Urothelium cell line (cell line): ENCODE results near the gene INSYN2B.
"Not testable (repeated sequence)": the region's sequence is repeated elsewhere in the genome, so short reads cannot be mapped to it uniquely, and the experiment has no call there.

Source experiments
- DNase-seq: peaks from one replicate; pipeline ENCODE4 v3.0.0; 2011; ENCODE audit warnings: low spot score, mixed read lengths
- FAIRE-seq: peaks from 2 replicates; lab custom pipeline; 2011; peaks lifted over from hg19 to GRCh38; lab: Jason Lieb, UNC

The INSYN2B gene

GRCh38 chr5:169861934-169862333 is 118.4 kb downstream of the INSYN2B start:
- no peak for DNase-seq
- FAIRE-seq: no peak

GRCh38 chr5:169861433-169861832 is 118.9 kb downstream of the INSYN2B start:
- no peak for FAIRE-seq
- DNase-seq: no peak

GRCh38 chr5:169860585-169860984 is 119.7 kb downstream of the INSYN2B start:
- no peak for DNase-seq
- FAIRE-seq: no peak

GRCh38 chr5:169856571-169856970 is 123.7 kb downstream of the INSYN2B start:
- DNase-seq (peak; percentile 45), FAIRE-seq (no peak)

GRCh38 chr5:169851321-169851850 is 128.9 kb downstream of the INSYN2B start:
- FAIRE-seq (no peak), DNase-seq (no peak)

GRCh38 chr5:169850409-169850808 is 129.9 kb downstream of the INSYN2B start:
- DNase-seq (no peak), FAIRE-seq (no peak)

- FAIRE-seq (no peak), DNase-seq (no peak)
These were observed 131.5 kb downstream of the INSYN2B start for GRCh38 chr5:169848792-169849191.

- DNase-seq (no peak), FAIRE-seq (no peak)
These were observed 132.0 kb downstream of the INSYN2B start for GRCh38 chr5:169848271-169848670.

- DNase-seq (no peak), FAIRE-seq (no peak)
These were observed 132.8 kb downstream of the INSYN2B start for GRCh38 chr5:169847519-169847918.

GRCh38 chr5:169842699-169843098 is 137.6 kb downstream of the INSYN2B start:
- FAIRE-seq (no peak), DNase-seq (no peak)

- DNase-seq (no peak), FAIRE-seq (no peak)
These were observed 139.9 kb downstream of the INSYN2B start for GRCh38 chr5:169840405-169840804.

- FAIRE-seq (no peak), DNase-seq (no peak)
These were observed 141.6 kb downstream of the INSYN2B start for GRCh38 chr5:169838688-169839087.

GRCh38 chr5:169837686-169838085 is 142.6 kb downstream of the INSYN2B start:
- FAIRE-seq (no peak), DNase-seq (no peak)

GRCh38 chr5:169836835-169837536 is 143.3 kb downstream of the INSYN2B start:
- DNase-seq: no peak
- FAIRE-seq: no peak

GRCh38 chr5:169834540-169834939 is 145.8 kb downstream of the INSYN2B start:
- not testable (repeated sequence) for DNase-seq, FAIRE-seq

- DNase-seq, FAIRE-seq: not testable (repeated sequence)
These were observed 146.5 kb downstream of the INSYN2B start for GRCh38 chr5:169833681-169834292.

- FAIRE-seq (no peak), DNase-seq (no peak)
These were observed 147.4 kb downstream of the INSYN2B start for GRCh38 chr5:169832845-169833244.

GRCh38 chr5:169832304-169832703 is 148.0 kb downstream of the INSYN2B start:
- FAIRE-seq: no peak
- no peak for DNase-seq

GRCh38 chr5:169831331-169831730 is 149.0 kb downstream of the INSYN2B start:
- no peak for DNase-seq
- FAIRE-seq: no peak

GRCh38 chr5:169828385-169828784 is 151.9 kb downstream of the INSYN2B start:
- FAIRE-seq (no peak), DNase-seq (no peak)

- FAIRE-seq (no peak), DNase-seq (no peak)
These were observed 152.5 kb downstream of the INSYN2B start for GRCh38 chr5:169827769-169828168.

GRCh38 chr5:169826618-169827017 is 153.7 kb downstream of the INSYN2B start:
- FAIRE-seq: no peak
- no peak for DNase-seq
